Psoas muscle (tissue), 8 donors: Measurements from ENCODE around the gene TRRAP. TPM values are rescaled to one million over a fixed set of nuclear protein-coding genes. Genes with fewer than 3 reads are reported as not detected.

Experiments used
- ATAC-seq, 4 donors: fragments of 200-7000 bp; cut with Tn5 transposase; one replicate each; pipeline ENCODE4 v1.9.1; 2020; ENCODE audit warnings: moderate library complexity in 3 of 4, mild to moderate bottlenecking in 2 of 4
- DNase-seq, 2 donors: peaks; one replicate each; pipeline ENCODE4 v3.0.0-alpha.2; 2020
- H3K27ac ChIP-seq: fragments of 200-600 bp; one replicate; pipeline ENCODE4 v1.8.0; 2022
- H3K27me3 ChIP-seq, 3 donors: fragments of 200-600 bp in 1 of 3; one replicate each; pipeline versions ENCODE4 v1.6.1 to v1.8.0; 2013 to 2022; ENCODE audit warnings: low read length in 2 of 3, mild to moderate bottlenecking in 2 of 3, moderate library complexity in 1 of 3; ENCODE audit not compliant: insufficient read depth in 3 of 3
- H3K36me3 ChIP-seq, 2 donors: fragments of 200-600 bp in 1 of 2; one replicate each; pipeline versions ENCODE4 v1.6.1 to v1.8.0; 2013 to 2022; ENCODE audit warnings: low read depth in 1 of 2, mild to moderate bottlenecking in 1 of 2, moderate library complexity in 1 of 2; ENCODE audit not compliant: insufficient read depth in 1 of 2
- H3K4me1 ChIP-seq: fragments of 200-600 bp; one replicate; pipeline ENCODE4 v1.8.0; 2022
- H3K4me3 ChIP-seq: fragments of 200-600 bp; one replicate; pipeline ENCODE4 v1.8.0; 2022; ENCODE audit warnings: mild to moderate bottlenecking
- H3K9me3 ChIP-seq: fragments of 200-600 bp; one replicate; pipeline ENCODE4 v1.8.0; 2022
- CTCF ChIP-seq: fragments of 200-600 bp; IDR thresholded peaks from one replicate; pipeline ENCODE4 v1.8.0; 2022; ENCODE audit warnings: antibody characterized with exemption
- WGBS, 3 donors: extraction: QIAGEN DNeasy Blood & Tissue Kit; methylation state at CpG; one replicate each; pipeline versions ENCODE4 v1.1.6 to v1.1.7; 2013; 5-methylcytosine and 5-hydroxymethylcytosine counted together
- intact Hi-C, 2 donors: fragments of 100-400 bp; cut with DNase I; formaldehyde crosslinking; loops; one replicate each; pipeline versions ENCODE4 v1.11.0 to v1.14.2; 2022
- polyA plus RNA-seq, 3 donors: library from polyadenylated mRNA; stranded (reverse); fragments of 200-250 nt; gene quantifications; one replicate each; pipeline ENCODE4 v1.2.3, GENCODE V29; 2013
- total RNA-seq, 4 donors: library from RNA; stranded (reverse); fragmentation: NEBNext Ultra II Directional in 2 of 4; extraction: Animal tissue kit (Norgen Biotek cat#: 25700) in 2 of 4; gene quantifications; one replicate each; pipeline versions ENCODE4 v1.2.1 to v1.2.4, GENCODE V29; 2021 to 2023
- donor health status: healthy with polysubstance abuse.
- donor health status: DM: no; HTN: no; CAD: no; lungs with moderate emphysema.
- donor health status: Bipolar disorder and iron deficiency.
- donor health status: healthy.
- donor health status: DM: yes; HTN: yes; CAD: no.
- donor health status: DM: no; HTN: no; CAD: no.
- donor health status: DM: no; HTN: no; CAD: no.
- donor health status: DM: yes; HTN: yes; CAD: no.

The TRRAP gene
- total and polyA plus RNA-seq, 7 donors = 3.8 to 21.3 (median 13.3) TPM

- WGBS, 3 donors = 92 to 93% (median 92%) methylated on average over 8 of the region's 8 CpGs
- Histone ChIP-seq H3K4me3 (no peak overlapping the region), H3K9me3 (no peaks in the 10 kb centered on the region), H3K36me3 (peaks cover 14 to 100% of the 10 kb centered on the region in 2 donors), H3K27ac (no peak overlapping the region), H3K4me1 (no peaks in the 10 kb centered on the region), H3K27me3 (no peaks in the 10 kb centered on the region)
- DNase-seq (no peak), ATAC-seq (no peak)
- TF ChIP-seq CTCF = no peak
- intact Hi-C loops = loop anchor here in 1 of 2 donors (5.0 kb wide), 1 partner anchor 75 kb away; no protein-coding TSS in a partner anchor
Measured at GRCh38 chr7:98982686-98983085, 104.4 kb downstream of the TRRAP start.

GRCh38 chr7:98984126-98984525 lies 105.8 kb downstream of the TRRAP start:
- Histone ChIP-seq H3K27me3 (no peaks in the 10 kb centered on the region), H3K27ac (no peak overlapping the region), H3K9me3 (no peaks in the 10 kb centered on the region), H3K36me3 (peaks cover 13 to 100% of the 10 kb centered on the region in 2 donors), H3K4me3 (no peak overlapping the region), H3K4me1 (no peaks in the 10 kb centered on the region)
- no peak for DNase-seq
- 79 to 84% (median 82%) methylated on average over 11 of the region's 11 CpGs for WGBS, 3 donors
- no peak for TF ChIP-seq CTCF
- intact Hi-C loops = loop anchor here in 1 of 2 donors (5.0 kb wide), 1 partner anchor 77 kb away; no protein-coding TSS in a partner anchor
- no peak for ATAC-seq

- intact Hi-C loops = no loop called here
- Histone ChIP-seq H3K4me1 (no peaks in the 10 kb centered on the region), H3K9me3 (no peaks in the 10 kb centered on the region), H3K27ac (no peak overlapping the region), H3K36me3 (peaks cover 10 to 100% of the 10 kb centered on the region in 2 donors), H3K27me3 (no peaks in the 10 kb centered on the region), H3K4me3 (no peak overlapping the region)
- ATAC-seq (no peak), DNase-seq (no peak)
- 63 to 73% (median 70%) methylated on average over 4 of the region's 4 CpGs for WGBS, 3 donors
- TF ChIP-seq CTCF = no peak
Measured at GRCh38 chr7:98985406-98985805, 107.1 kb downstream of the TRRAP start.

GRCh38 chr7:98985945-98986344 lies 107.6 kb downstream of the TRRAP start:
- Histone ChIP-seq H3K4me3 (no peak overlapping the region), H3K27ac (no peak overlapping the region), H3K9me3 (no peaks in the 10 kb centered on the region), H3K4me1 (no peaks in the 10 kb centered on the region), H3K27me3 (no peaks in the 10 kb centered on the region), H3K36me3 (peaks cover 10 to 100% of the 10 kb centered on the region in 2 donors)
- intact Hi-C loops = no loop called here
- no peak for TF ChIP-seq CTCF
- ATAC-seq = no peak
- DNase-seq = no peak

GRCh38 chr7:98988641-98989040 lies 110.3 kb downstream of the TRRAP start:
- ATAC-seq = no peak
- Histone ChIP-seq H3K27me3 (no peaks in the 10 kb centered on the region), H3K36me3 (peaks cover 14 to 100% of the 10 kb centered on the region in 2 donors), H3K9me3 (no peaks in the 10 kb centered on the region), H3K4me3 (no peak overlapping the region), H3K4me1 (no peaks in the 10 kb centered on the region), H3K27ac (no peak overlapping the region)
- no peak for TF ChIP-seq CTCF
- WGBS, 3 donors = 95 to 96% (median 96%) methylated on average over 15 of the region's 15 CpGs
- DNase-seq = no peak
- intact Hi-C loops = no loop called here
